Stimulated activated effector memory CD8-positive, alpha-beta T cell treated with anti-CD3 and anti-CD28 coated beads, Interleukin-12 subunit alpha, Interleukin-12 subunit beta, amount 100 ng/mL, for 72 hours (primary cell): ENCODE measurements around the gene RORC.

Source experiments
- ATAC-seq: fragments of 150-1000 bp; cut with Tn5 transposase; 2 replicates; pipeline ENCODE4 v1.10.0; 2021
- DNase-seq, 2 donors: peaks; one replicate each; pipeline ENCODE4 v3.0.0; 2021 to 2022; ENCODE audit warnings: low spot score in 2 of 2
- H3K27ac Mint-ChIP-seq: one replicate; pipeline ENCODE4 v1.8.0; 2022; ENCODE audit warnings: mild to moderate bottlenecking, mixed read lengths
- H3K36me3 Mint-ChIP-seq: one replicate; pipeline ENCODE4 v1.8.0; 2022; ENCODE audit warnings: mild to moderate bottlenecking, mixed read lengths
- H3K4me1 Mint-ChIP-seq: one replicate; pipeline ENCODE4 v1.8.0; 2022; ENCODE audit warnings: mixed read lengths
- H3K4me3 Mint-ChIP-seq: one replicate; pipeline ENCODE4 v1.8.0; 2022; ENCODE audit warnings: mild to moderate bottlenecking, mixed read lengths
- H3K9me3 Mint-ChIP-seq: one replicate; pipeline ENCODE4 v1.8.0; 2022; ENCODE audit warnings: mixed read lengths

RORC gene

GRCh38 chr1:151838222-151839081, 6.8 kb upstream of the RORC start:
- peaks cover 57% of the 10 kb centered on the region for H3K36me3 Mint-ChIP-seq
- H3K4me1 Mint-ChIP-seq = peaks cover 70% of the 10 kb centered on the region
- peak; percentile 42 to 75 for DNase-seq
- H3K9me3 Mint-ChIP-seq = no peaks in the 10 kb centered on the region
- peak overlapping the region; percentile 97 for H3K27ac Mint-ChIP-seq
- H3K4me3 Mint-ChIP-seq = peak overlapping the region; percentile 90
- ATAC-seq = peak; percentile 43

GRCh38 chr1:151837884-151838221, 6.3 kb upstream of the RORC start:
- H3K27ac Mint-ChIP-seq = peak overlapping the region; percentile 95
- peaks cover 51% of the 10 kb centered on the region for H3K36me3 Mint-ChIP-seq
- DNase-seq = no peak
- no peak for ATAC-seq
- no peaks in the 10 kb centered on the region for H3K9me3 Mint-ChIP-seq
- peaks cover 76% of the 10 kb centered on the region for H3K4me1 Mint-ChIP-seq
- H3K4me3 Mint-ChIP-seq = peak overlapping the region; percentile 90

GRCh38 chr1:151837197-151837596, 5.6 kb upstream of the RORC start:
- H3K27ac Mint-ChIP-seq = peak overlapping the region; percentile 95
- H3K36me3 Mint-ChIP-seq = peaks cover 44% of the 10 kb centered on the region
- peak overlapping the region; percentile 90 for H3K4me3 Mint-ChIP-seq
- DNase-seq (peak in 1 of 2 donors; percentile 72), ATAC-seq (peak; percentile 63)
- H3K9me3 Mint-ChIP-seq = no peaks in the 10 kb centered on the region
- peaks cover 82% of the 10 kb centered on the region for H3K4me1 Mint-ChIP-seq

GRCh38 chr1:151835596-151835995, 4.0 kb upstream of the RORC start:
- H3K36me3 Mint-ChIP-seq = peaks cover 28% of the 10 kb centered on the region
- H3K4me3 Mint-ChIP-seq = no peak overlapping the region
- ATAC-seq = no peak

GRCh38 chr1:151834239-151834638, 2.6 kb upstream of the RORC start:
- DNase-seq (no peak), ATAC-seq (no peak)
- Mint-ChIP-seq H3K27ac (peak overlapping the region; percentile 92), H3K9me3 (no peaks in the 10 kb centered on the region), H3K4me3 (peak overlapping the region; percentile 75), H3K36me3 (peaks cover 17% of the 10 kb centered on the region), H3K4me1 (peaks cover 85% of the 10 kb centered on the region)

More at GRCh38 chr1:151835596-151835995, 4.0 kb upstream of the RORC start:
- Mint-ChIP-seq H3K9me3 (no peaks in the 10 kb centered on the region), H3K4me1 (peaks cover 83% of the 10 kb centered on the region), H3K27ac (peak overlapping the region; percentile 95)
- DNase-seq = no peak

- peaks cover 11% of the 10 kb centered on the region for H3K36me3 Mint-ChIP-seq
- no peak for ATAC-seq
- H3K27ac Mint-ChIP-seq = peak overlapping the region; percentile 92
- DNase-seq = no peak
- peak overlapping the region; percentile 75 for H3K4me3 Mint-ChIP-seq
- peaks cover 94% of the 10 kb centered on the region for H3K4me1 Mint-ChIP-seq
- H3K9me3 Mint-ChIP-seq = no peaks in the 10 kb centered on the region
Measured at GRCh38 chr1:151833172-151833900, 1.7 kb upstream of the RORC start.

- no peaks in the 10 kb centered on the region for H3K9me3 Mint-ChIP-seq
- DNase-seq = no peak
- peak overlapping the region; percentile 92 for H3K27ac Mint-ChIP-seq
- peak overlapping the region; percentile 75 for H3K4me3 Mint-ChIP-seq
- ATAC-seq = no peak
- H3K36me3 Mint-ChIP-seq = peaks cover 8% of the 10 kb centered on the region
- H3K4me1 Mint-ChIP-seq = peaks cover 98% of the 10 kb centered on the region
Measured at GRCh38 chr1:151832318-151832980, 847 bp upstream of the RORC start.

- Mint-ChIP-seq H3K4me1 (peaks cover 93% of the 10 kb centered on the region), H3K36me3 (peaks cover under 1% of the 10 kb centered on the region), H3K4me3 (peak overlapping the region; percentile 75), H3K27ac (peak overlapping the region; percentile 92), H3K9me3 (no peaks in the 10 kb centered on the region)
- ATAC-seq (no peak), DNase-seq (no peak)
Measured at GRCh38 chr1:151831256-151831591, 378 bp downstream of the RORC start.

GRCh38 chr1:151830055-151830454, 1.5 kb downstream of the RORC start:
- ATAC-seq (no peak), DNase-seq (no peak)
- Mint-ChIP-seq H3K4me3 (peak overlapping the region; percentile 75), H3K36me3 (peaks cover 4% of the 10 kb centered on the region), H3K27ac (peak overlapping the region; percentile 92), H3K9me3 (no peaks in the 10 kb centered on the region), H3K4me1 (peaks cover 93% of the 10 kb centered on the region)

- Mint-ChIP-seq H3K4me1 (peaks cover 93% of the 10 kb centered on the region), H3K27ac (peak overlapping the region; percentile 92), H3K36me3 (peaks cover 5% of the 10 kb centered on the region), H3K9me3 (no peaks in the 10 kb centered on the region), H3K4me3 (peak overlapping the region; percentile 75)
- ATAC-seq (no peak), DNase-seq (no peak)
Measured at GRCh38 chr1:151829352-151830046, 2.1 kb downstream of the RORC start.

GRCh38 chr1:151828921-151829320, 2.7 kb downstream of the RORC start:
- Mint-ChIP-seq H3K4me1 (peaks cover 93% of the 10 kb centered on the region), H3K4me3 (peak overlapping the region; percentile 75), H3K36me3 (peaks cover 5% of the 10 kb centered on the region), H3K9me3 (no peaks in the 10 kb centered on the region), H3K27ac (peak overlapping the region; percentile 92)
- no peak for ATAC-seq
- no peak for DNase-seq

GRCh38 chr1:151827853-151828252, 3.7 kb downstream of the RORC start:
- no peak for ATAC-seq
- H3K4me3 Mint-ChIP-seq = peak overlapping the region; percentile 75

GRCh38 chr1:151825751-151826660, 5.6 kb downstream of the RORC start:
- Mint-ChIP-seq H3K4me3 (peak overlapping the region; percentile 75), H3K27ac (peak overlapping the region; percentile 92), H3K4me1 (peaks cover 93% of the 10 kb centered on the region), H3K9me3 (no peaks in the 10 kb centered on the region), H3K36me3 (peaks cover 5% of the 10 kb centered on the region)
- DNase-seq (no peak), ATAC-seq (peak; percentile 20)

More at GRCh38 chr1:151827853-151828252, 3.7 kb downstream of the RORC start:
- peaks cover 5% of the 10 kb centered on the region for H3K36me3 Mint-ChIP-seq
- peak overlapping the region; percentile 92 for H3K27ac Mint-ChIP-seq
- peaks cover 93% of the 10 kb centered on the region for H3K4me1 Mint-ChIP-seq
- no peak for DNase-seq
- no peaks in the 10 kb centered on the region for H3K9me3 Mint-ChIP-seq

GRCh38 chr1:151825204-151825603, 6.4 kb downstream of the RORC start:
- Mint-ChIP-seq H3K4me1 (peaks cover 93% of the 10 kb centered on the region), H3K4me3 (peak overlapping the region; percentile 75), H3K9me3 (no peaks in the 10 kb centered on the region), H3K36me3 (peaks cover 5% of the 10 kb centered on the region), H3K27ac (peak overlapping the region; percentile 92)
- no peak for DNase-seq
- no peak for ATAC-seq
